Measurements from ENCODE around the gene TMPRSS11F.

The TMPRSS11F gene

GRCh38 chr4:68076194-68076593, 53.5 kb downstream of the TMPRSS11F start:
- no peak for DNase-seq

DNA sequence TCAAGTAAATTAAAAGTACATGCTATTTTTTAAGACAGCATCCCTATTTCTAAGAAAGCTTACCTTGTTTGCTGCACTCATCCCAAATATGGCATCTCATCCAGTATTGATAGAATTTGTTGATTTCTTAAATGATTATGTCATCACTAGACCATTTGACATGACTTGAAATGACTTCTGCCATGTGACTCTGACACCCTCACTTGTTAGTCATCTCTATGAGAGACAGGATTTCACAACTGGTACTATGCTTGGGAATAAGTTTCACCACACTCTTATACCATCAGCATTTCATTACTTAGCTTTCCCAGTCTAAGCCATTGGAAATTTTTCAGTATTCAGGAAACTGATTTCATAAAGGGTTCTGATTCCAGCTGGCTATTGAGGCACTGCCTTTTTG, 55.3 kb downstream of the TMPRSS11F start:
- DNase-seq, result no peak

- no peak for DNase-seq
Observed at GRCh38 chr4:68070302-68070701, 59.4 kb downstream of the TMPRSS11F start.

- DNase-seq, result no peak
Observed at GRCh38 chr4:68062501-68062900, 67.2 kb downstream of the TMPRSS11F start.

- DNase-seq, result no peak
Observed at GRCh38 chr4:68038272-68038671, 91.4 kb downstream of the TMPRSS11F start.

DNA sequence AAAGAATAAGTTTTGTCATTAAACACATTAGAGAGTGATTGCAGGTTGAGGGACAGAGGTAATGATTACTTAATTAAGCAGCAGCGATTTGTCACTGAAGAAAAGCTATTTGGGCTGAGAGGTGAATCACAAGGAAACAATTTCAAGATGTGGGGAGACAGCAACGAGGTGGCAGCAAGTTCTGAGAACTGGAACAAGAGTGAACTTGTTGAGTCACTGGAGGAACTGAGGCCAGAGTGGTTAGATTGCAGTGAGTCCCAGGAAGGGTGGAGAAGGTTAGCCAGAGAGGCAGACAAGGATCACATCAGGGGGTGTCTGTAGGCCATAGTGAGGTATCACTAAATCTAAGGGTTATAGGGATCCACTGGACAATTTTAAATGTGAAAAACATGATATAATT, 108.5 kb downstream of the TMPRSS11F start:
- DNase-seq, result no peak

- DNase-seq, result no peak
Observed at GRCh38 chr4:68011684-68012083, 118.0 kb downstream of the TMPRSS11F start.

Measured in activated CD8-positive, alpha-beta memory T cell treated with anti-CD3 and anti-CD28 coated beads, Interleukin-2, amount 50 U/mL, for 48 hours (primary cell).